Tibial nerve (tissue), 4 donors: ENCODE results near the gene SBK2.

ENCODE experiments used
- CTCF ChIP-seq, 5 experiments: fragments of 200-600 bp in 3 of 5; fragments of 450-650 bp in 2 of 5; sonication (generic) in 3 of 5; IDR thresholded peaks; one replicate each; pipeline ENCODE4 v1.5.1; 2016 to 2019; ENCODE audit warnings: antibody characterized with exemption in 5 of 5, mild to moderate bottlenecking in 3 of 5, moderate library complexity in 2 of 5
- EP300 ChIP-seq, 2 donors: sonication (generic); formaldehyde crosslinking; IDR thresholded peaks; one replicate each; pipeline ENCODE4 v1.6.1; 2017; ENCODE audit warnings: antibody characterized with exemption in 2 of 2, mild to moderate bottlenecking in 1 of 2
- POLR2A ChIP-seq, 2 donors: fragments of 450-650 bp; IDR thresholded peaks; one replicate each; pipeline ENCODE4 v1.6.1; 2017; ENCODE audit warnings: antibody characterized with exemption in 2 of 2, mild to moderate bottlenecking in 2 of 2, moderate library complexity in 2 of 2

- TF ChIP-seq CTCF (IDR thresholded peaks at IDR 0.05) (no peak), POLR2A (IDR thresholded peaks at IDR 0.05) (no peak), EP300 (IDR thresholded peaks at IDR 0.05) (no peak)
Measured at GRCh38 chr19:55576746-55577145, 39.8 kb upstream of the SBK2 start.
